Tibial artery (tissue), 4 donors: ENCODE data around the gene EFCAB6.

Experiments
- DNase-seq, 2 donors: peaks; one replicate each; pipeline ENCODE4 v3.0.0-alpha.2; 2019
- H3K27ac ChIP-seq, 2 donors: fragments of 200-600 bp; sonication (generic) in 1 of 2; 1 replicate in 1 of 2; 2 replicates in 1 of 2; pipeline ENCODE4 v1.5.1; 2018 to 2019; ENCODE audit warnings: mild to moderate bottlenecking in 1 of 2
- H3K27me3 ChIP-seq, 2 donors: fragments of 200-600 bp; sonication (generic) in 1 of 2; one replicate each; pipeline versions ENCODE4 v1.5.1 to v1.6.0; 2016 to 2019
- H3K36me3 ChIP-seq, 3 donors: fragments of 200-600 bp; sonication (generic) in 2 of 3; one replicate each; pipeline ENCODE4 v1.5.1; 2016 to 2019; ENCODE audit warnings: mild to moderate bottlenecking in 2 of 3
- H3K4me1 ChIP-seq, 4 donors: fragments of 200-600 bp; sonication (generic) in 2 of 4; 1 replicate in 3 of 4; 2 replicates in 1 of 4; pipeline ENCODE4 v1.5.1; 2016 to 2019
- H3K4me3 ChIP-seq, 2 donors: fragments of 200-600 bp; sonication (generic) in 1 of 2; 1 replicate in 1 of 2; 2 replicates in 1 of 2; pipeline ENCODE4 v1.5.1; 2018 to 2019; ENCODE audit warnings: mild to moderate bottlenecking in 2 of 2
- H3K9me3 ChIP-seq, 3 donors: fragments of 200-600 bp; sonication (generic) in 1 of 3; one replicate each; pipeline ENCODE4 v1.5.1; 2016 to 2019
- CTCF ChIP-seq, 2 experiments: fragments of 200-600 bp in 1 of 2; fragments of 450-650 bp in 1 of 2; IDR thresholded peaks; one replicate each; pipeline ENCODE4 v1.5.1; 2017 to 2019; ENCODE audit warnings: antibody characterized with exemption in 2 of 2, mild to moderate bottlenecking in 1 of 2, moderate library complexity in 1 of 2
- intact Hi-C: fragments of 100-400 bp; cut with DNase I; formaldehyde crosslinking; loops from one replicate; pipeline ENCODE4 v1.15.0; 2023; ENCODE audit warnings: low total_unique reads

The EFCAB6 gene

GRCh38 chr22:43776081-43776670, 35.9 kb downstream of the EFCAB6 start:
- Histone ChIP-seq H3K36me3 (peaks cover 0 to 5% (median under 1%) of the 10 kb centered on the region in 3 donors), H3K4me3 (no peak overlapping the region), H3K9me3 (no peaks in the 10 kb centered on the region), H3K27ac (no peak overlapping the region), H3K4me1 (no peaks in the 10 kb centered on the region), H3K27me3 (no peaks in the 10 kb centered on the region)
- no peak for TF ChIP-seq CTCF (IDR thresholded peaks at IDR 0.05)
- DNase-seq, result no peak
- intact Hi-C loops, result no loop called here

- intact Hi-C loops, result no loop called here
- TF ChIP-seq CTCF (IDR thresholded peaks at IDR 0.05), result no peak
- no peak overlapping the region for H3K4me3 ChIP-seq
- DNase-seq, result no peak
- H3K27ac ChIP-seq, result no peak overlapping the region
- no peaks in the 10 kb centered on the region for H3K4me1 ChIP-seq
- H3K27me3 ChIP-seq, result no peaks in the 10 kb centered on the region
- no peaks in the 10 kb centered on the region for H3K9me3 ChIP-seq
- peaks cover 0 to 5% (median 0%) of the 10 kb centered on the region in 3 donors for H3K36me3 ChIP-seq
Measured at GRCh38 chr22:43774318-43774915, 37.7 kb downstream of the EFCAB6 start.

GRCh38 chr22:43772831-43773230, 39.3 kb downstream of the EFCAB6 start:
- DNase-seq, result no peak
- Histone ChIP-seq H3K27ac (no peak overlapping the region), H3K27me3 (no peaks in the 10 kb centered on the region), H3K4me3 (no peak overlapping the region), H3K4me1 (no peaks in the 10 kb centered on the region), H3K9me3 (no peaks in the 10 kb centered on the region), H3K36me3 (peaks cover 0 to 5% (median 0%) of the 10 kb centered on the region in 3 donors)
- no peak for TF ChIP-seq CTCF (IDR thresholded peaks at IDR 0.05)
- intact Hi-C loops, result no loop called here

DNA sequence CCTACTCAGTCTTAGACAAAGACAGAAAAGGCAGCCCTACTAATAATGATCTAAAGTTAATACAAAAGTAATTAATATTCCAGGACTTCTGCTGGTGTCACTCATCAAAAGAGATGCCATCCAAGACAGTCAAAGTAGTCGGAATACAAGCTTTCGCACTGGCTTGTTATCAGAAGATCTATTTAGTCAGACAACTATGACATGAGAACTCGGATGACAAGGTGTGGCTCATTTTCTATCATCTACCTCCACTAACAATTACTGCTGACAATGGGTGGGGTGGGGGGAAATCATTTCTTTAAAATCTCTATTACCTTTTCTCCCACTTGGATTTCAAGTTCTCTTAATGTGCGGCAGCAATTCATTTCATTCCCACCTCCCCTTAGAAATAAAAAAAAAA, 56.7 kb downstream of the EFCAB6 start:
- DNase-seq, result no peak
- Histone ChIP-seq H3K36me3 (no peaks in the 10 kb centered on the region), H3K4me1 (no peaks in the 10 kb centered on the region), H3K27me3 (no peaks in the 10 kb centered on the region), H3K4me3 (no peak overlapping the region), H3K9me3 (no peaks in the 10 kb centered on the region), H3K27ac (no peak overlapping the region)
- TF ChIP-seq CTCF (IDR thresholded peaks at IDR 0.05), result no peak
- intact Hi-C loops, result no loop called here

DNA sequence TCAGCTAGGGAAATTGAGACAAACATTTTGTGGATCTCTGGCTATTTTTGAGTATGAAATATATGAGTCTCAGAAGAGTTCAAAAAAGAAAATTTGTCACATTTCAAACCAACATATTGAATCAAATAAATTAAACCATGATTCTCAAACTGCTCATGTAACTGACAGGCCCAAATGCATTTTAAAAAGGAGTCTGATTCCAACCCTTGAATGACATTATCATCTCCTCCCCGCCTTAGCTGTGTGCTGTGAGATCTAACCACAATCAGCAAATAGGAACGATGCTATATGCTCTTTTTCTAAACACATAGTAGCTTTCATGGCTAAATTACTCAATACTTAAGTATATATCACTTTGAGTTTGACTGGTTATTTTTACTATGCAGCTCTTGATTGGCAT, 57.1 kb downstream of the EFCAB6 start:
- no peak overlapping the region for H3K27ac ChIP-seq
- no peaks in the 10 kb centered on the region for H3K36me3 ChIP-seq
- no peak overlapping the region for H3K4me3 ChIP-seq
- no peaks in the 10 kb centered on the region for H3K27me3 ChIP-seq
- no peak for DNase-seq
- no peaks in the 10 kb centered on the region for H3K9me3 ChIP-seq
- no peaks in the 10 kb centered on the region for H3K4me1 ChIP-seq
- TF ChIP-seq CTCF (IDR thresholded peaks at IDR 0.05), result no peak
- intact Hi-C loops, result no loop called here
